Stimulated activated CD4-positive, alpha-beta T cell treated with anti-CD3 and anti-CD28 coated beads, Interleukin-4, amount 100 ng/mL, for 24 hours (primary cell): ENCODE results near the gene FBLN2.

Experiments
- DNase-seq: peaks from one replicate; pipeline ENCODE4 v3.0.0-alpha.2; 2020

FBLN2 gene

DNA sequence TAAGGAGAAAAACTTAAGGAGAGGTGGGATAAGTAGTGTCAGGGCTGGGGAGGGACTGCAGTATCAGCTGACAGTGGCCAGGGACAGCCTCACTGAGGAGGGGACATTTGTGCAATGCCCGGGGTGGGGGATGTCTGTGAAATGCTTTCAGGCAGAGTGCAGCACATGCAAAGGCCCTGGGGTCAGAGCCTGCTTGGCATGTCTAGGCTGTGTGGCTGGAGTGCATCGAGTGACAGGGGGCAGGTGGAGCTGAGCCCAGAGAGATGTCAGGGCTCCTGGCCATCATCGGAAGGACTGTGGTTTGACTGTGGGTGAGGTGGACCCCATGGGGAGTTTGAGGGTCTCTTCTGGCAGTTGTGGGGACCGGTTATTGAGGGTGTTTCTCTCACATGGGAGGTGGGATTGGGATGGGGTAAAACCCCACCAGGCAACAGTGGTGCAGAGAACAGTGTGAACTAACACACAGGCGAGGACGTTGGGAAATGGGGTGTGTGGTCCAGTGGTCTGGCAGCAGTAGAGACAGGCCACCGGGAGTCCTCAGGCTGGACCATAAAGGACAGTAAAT lies 61.2 kb downstream of the FBLN2 start:
- DNase-seq = no peak

DNA sequence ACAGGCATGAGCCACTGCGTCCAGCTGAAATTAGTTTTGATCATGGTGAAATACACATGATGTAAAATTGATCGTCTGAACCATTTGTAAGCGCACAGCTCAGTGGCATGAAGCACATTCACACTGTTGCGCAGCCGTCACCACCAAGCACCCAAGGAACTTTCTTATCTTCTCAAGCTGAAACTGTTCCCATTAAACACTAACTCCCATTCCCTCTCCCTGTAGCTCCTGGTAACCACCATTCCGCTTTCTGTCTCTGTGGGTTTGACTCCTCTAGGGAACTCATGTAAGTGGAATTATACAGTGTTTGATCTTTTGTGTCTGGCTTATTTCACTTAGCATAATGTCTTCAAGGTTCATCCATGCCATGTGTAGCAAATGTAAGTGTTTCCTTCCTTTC lies 62.3 kb downstream of the FBLN2 start:
- no peak for DNase-seq

DNA sequence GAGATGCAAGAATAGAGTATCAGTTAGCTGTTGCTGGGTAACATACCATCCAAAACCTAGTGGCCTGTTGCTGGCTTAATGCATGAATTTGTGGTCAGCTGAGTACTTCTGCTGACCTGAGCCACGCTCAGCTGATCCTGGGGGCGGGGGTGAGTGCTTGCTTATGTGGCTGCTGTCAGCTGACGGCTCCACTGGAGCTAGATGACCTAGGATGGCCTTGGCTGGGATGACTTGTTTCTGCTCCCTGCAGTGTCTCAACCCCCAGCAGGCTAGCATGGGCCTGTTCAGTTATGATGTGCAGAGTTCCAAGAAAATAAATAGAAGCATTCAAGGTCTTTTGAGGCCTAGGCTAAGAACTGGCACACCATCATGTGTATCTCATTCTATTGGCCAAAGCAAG lies 63.9 kb downstream of the FBLN2 start:
- DNase-seq = no peak

DNA sequence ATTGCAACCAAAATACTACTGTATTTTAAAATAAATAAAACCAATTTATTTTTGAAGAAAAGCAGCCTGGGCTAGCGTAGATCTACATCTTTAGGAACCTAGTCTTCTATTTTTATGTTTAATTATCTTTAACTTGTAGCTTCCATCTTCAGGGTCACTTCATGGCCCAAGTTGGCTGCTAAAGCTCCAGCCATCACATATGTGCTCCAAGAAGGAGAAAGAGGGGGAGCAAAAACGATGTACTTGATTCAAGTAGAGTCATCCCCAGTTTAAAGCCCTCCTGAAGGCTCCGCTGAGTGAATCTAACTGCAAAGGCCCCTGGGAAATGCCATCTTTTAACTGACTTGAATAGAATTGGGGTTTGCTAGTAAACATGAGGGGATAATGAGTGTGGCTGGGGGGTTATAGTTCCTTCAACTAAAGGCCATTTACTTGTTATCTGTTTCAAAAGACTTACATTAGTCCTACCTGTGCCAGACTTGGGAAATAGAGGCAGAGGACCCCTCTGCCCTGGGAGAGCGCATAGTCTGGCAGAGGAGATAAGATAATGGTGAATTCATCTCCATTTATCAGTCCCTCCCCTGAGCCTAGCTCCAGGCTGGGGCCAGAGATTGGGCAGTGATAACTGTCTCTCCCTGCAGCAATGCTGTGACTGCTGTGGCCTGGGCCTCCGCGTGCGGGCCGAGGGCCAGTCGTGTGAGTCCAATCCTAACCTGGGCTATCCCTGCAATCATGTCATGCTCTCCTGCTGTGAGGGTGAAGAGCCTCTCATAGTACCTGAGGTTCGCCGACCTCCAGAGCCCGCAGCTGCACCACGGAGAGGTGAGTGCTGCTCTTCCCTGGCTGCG lies 64.6 kb downstream of the FBLN2 start:
- no peak for DNase-seq

DNA sequence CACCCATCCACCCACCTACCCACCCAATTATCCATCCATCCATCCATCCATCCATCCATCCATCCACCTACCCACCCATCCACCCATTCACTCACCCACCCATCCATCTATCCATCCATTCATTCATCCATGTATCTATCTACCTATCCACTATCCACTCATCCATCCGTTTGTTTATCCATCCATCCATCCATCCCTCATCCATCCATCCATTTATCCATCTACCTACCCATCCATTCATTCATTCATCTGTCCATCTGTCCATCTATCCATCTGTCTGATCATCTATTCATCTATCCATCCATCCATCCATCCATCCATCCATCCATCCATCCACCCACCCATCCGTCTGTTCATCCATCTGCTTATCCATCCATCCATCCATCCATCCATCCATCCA lies 65.7 kb downstream of the FBLN2 start:
- DNase-seq = no peak

DNA sequence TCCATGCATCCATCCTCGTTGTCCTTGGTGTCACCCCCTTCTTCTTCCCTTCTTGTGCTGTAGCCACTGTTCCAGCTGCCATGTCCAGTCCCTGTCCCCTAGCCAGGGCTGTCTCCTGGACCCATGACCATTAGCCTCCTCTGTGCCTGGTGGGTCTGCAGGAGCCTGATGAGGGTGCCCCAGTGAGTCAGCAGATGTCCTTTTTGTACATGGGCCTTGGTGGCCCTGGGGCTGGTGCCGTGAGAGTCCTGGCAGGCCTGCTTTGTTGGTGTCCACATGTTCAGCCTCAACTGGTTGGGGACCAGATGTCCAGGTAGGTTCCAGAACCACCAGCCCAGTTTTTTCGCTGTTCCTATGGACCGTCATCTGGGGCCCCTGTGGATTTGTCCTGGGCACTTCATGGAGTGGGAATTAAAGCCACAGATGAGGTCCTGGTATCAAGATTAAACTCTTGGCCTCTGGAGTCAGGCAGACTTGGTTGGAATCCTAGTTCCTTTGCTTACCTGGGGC lies 66.1 kb downstream of the FBLN2 start:
- no peak for DNase-seq

DNA sequence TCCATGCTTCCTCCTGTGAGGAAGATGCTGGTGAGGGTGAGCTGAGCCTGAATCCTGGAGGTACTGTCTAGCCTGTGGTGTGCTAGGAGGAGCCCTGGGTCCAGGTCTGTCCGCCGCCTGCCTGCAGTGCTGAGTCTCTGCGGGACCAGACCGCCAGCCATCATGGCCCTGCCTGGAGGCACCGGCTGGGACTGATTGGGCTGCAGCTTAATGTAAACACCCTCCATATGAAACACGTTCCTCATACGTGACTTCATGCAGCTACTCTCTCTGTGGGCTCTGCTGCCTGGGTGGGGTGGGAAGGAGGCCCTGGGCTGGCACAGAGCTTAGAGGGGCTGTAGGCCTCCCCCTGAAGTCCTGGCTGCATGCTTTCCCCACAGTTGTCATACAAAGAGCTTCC lies 67.4 kb downstream of the FBLN2 start:
- no peak for DNase-seq

DNA sequence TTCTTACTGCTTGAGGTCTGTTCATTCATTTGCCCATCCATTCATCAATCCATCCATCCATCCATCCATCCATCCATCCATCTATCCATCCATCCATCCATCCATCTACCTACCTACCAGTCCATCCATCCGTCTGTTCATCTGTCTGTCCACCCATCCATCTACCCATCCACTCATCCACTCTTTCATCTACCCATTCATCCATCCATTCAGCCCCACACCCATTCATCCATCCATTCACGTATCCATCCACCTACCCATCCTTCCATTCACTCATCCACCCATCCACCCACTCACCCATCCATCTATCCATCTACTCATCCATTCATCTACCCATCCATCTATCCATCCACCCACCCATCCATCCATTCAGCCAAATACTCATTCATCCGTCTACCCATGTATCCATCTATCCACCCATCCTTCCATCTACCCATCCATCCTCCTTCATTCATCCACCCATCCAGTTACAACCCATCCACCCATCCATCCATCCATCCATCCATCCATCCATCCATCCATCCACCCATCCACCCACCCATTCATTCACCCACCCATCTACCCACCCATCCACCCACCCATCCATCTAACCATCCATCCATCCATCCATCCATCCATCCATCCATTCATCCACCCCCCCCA lies 68.3 kb downstream of the FBLN2 start:
- DNase-seq = no peak

DNA sequence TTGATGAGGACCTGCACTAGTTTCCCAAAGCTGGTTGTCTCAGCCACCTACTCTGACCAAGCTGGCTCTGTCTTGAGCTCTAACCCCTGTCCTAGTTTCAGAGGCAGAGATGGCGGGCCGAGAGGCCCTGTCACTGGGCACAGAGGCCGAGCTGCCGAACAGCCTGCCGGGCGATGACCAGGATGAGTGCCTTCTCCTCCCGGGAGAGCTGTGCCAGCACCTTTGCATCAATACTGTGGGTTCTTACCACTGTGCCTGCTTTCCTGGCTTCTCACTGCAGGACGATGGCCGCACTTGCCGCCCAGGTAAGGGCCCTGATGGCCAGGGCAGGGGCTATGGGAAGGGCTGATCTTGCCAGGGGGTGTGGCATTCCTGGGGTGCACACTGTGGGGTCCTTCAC lies 69.1 kb downstream of the FBLN2 start:
- DNase-seq = no peak

DNA sequence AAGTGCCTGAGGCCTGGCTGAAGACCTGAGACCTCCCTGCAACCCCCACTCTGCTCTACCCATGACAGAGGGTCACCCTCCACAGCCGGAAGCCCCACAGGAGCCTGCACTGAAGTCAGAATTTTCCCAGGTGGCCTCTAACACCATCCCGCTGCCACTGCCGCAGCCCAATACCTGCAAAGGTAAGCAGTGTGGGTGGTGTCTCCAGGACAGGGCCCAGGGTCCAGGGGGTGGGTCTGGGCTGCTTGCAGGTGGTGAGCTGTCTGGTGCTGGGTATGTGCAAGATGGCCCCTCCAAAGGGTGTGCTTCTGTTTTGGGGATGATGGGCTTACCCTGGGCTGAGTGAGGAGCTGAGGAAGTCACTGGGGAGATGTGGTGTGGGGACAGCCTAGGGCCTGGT lies 69.9 kb downstream of the FBLN2 start:
- no peak for DNase-seq

DNA sequence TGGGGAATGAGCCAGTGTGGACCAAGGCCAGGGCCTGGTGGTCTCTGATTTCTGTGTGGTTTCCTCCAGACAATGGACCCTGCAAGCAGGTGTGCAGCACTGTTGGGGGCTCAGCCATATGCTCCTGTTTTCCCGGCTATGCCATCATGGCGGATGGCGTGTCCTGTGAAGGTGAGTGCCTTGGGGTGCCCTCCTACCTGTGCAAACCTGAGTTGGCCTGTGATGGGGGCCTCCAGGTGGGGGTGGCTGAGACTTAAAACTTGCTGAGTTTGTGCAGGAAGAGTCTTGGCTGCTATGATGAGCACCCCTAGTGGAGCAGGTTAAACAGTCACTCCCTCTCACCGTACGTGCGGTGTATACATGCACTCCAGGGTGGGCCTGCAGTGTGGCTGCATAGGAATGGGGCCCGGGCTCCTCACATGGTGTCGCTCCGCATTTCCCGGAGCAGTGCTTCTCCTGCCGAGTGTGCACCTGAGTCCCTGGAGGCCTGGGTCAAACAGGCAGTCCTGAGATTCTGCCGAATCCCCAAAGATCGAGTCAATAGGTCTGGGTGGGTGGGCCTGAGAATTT lies 70.8 kb downstream of the FBLN2 start:
- DNase-seq = no peak

DNA sequence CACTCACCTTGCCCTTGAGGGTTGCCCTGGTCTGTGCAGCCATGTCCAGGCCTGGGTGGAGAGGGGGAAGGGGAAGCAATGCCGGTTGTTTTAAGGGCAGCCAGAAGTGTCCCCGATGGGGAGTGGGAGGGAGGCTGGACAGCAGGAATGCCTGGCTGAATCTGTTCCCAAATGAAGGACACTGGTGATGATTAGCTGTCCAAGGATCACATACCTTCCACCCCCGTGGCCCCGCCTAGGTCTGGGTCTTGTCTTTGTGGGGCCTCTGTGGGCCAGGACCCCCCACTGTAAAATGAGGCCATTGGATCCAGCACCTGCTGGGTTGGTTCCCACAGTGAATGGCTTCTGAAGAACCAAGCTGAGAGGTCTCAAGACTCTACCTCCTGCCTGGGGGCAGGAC lies 71.4 kb downstream of the FBLN2 start:
- no peak for DNase-seq

DNA sequence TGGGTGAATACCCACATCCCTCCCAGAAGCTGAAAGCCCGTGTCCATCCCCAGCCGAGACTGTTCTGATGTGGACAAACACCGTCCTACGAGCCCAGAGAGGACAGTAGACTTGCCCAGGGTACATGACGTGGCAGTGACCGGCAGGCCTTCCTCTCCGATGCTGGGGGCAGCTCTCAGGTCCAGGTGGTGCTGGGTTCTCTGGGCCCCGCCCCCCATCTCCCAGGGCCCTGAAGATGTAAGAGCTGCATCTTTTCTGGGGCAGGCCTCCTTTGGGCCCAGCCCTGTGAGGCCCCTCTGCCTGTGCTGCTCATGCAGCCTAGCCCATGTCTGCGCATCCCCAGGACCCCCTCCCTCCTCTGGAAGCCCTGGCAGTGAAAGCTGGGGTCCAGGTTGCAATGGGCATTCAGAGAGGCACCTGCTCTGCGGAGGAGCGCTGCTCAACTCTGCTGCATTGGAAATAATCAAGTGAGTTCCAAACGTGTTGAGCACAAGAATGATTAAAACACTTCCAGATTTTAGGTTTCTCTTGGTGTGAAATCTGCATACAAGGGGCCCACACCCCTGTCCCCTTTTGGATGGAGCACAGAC lies 71.9 kb downstream of the FBLN2 start:
- DNase-seq = no peak

DNA sequence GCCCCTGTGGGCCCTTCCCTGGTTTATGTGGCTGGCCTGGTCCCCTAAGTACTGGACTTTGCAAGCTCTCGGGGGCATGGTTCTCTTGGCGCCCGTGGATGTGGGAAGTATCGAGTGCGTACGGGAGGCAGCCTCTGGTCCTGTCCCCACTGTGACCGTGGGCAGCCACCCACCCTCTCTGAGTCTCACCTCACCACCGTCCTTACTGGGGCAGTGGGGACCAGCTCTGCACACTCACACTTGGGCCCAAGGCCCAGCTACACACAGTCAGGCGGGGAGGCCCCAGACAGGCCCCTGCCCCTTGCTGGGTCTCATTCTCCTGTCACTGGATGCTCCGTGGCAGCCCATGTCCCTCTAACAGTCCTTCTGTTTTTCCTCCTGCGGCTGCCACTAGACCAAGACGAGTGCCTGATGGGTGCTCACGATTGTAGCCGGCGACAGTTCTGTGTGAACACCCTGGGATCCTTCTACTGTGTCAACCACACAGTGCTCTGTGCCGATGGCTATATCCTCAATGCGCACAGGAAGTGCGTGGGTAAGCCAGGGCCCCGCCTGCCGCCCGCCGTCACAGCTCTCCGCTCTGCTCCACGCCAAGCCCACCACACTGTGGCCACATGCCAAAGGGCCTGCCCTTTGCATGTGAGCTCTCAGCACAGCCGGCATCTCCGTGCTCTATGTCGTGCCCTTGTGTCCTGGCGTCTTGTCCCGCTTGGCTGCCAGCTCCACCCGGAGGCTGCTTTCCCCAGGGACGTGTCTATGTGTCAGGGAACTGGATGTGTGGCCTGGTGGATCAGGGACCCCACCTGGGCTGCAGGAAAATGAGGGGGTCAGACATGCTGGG lies 72.7 kb downstream of the FBLN2 start:
- DNase-seq = peak; percentile 6

DNA sequence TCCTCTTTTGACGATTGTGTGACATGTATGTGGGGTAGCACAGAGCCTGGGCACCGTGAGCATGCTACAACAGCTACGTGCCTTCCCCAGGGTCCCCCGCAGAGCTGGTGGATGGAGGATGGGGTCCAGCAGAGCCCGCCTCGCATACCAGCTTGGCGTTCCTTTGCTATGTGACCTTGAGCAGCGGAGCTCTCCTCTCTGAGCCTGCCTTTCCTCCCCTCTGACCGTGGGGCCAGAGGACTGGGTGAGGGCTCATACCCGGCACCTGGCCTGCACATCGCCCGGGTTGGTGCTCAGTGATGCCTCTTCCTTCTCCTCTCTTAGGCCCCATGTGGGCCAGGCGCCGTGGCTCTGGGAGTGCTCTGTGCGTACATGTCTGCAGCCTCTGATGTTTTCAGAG lies 73.4 kb downstream of the FBLN2 start:
- DNase-seq = no peak

DNA sequence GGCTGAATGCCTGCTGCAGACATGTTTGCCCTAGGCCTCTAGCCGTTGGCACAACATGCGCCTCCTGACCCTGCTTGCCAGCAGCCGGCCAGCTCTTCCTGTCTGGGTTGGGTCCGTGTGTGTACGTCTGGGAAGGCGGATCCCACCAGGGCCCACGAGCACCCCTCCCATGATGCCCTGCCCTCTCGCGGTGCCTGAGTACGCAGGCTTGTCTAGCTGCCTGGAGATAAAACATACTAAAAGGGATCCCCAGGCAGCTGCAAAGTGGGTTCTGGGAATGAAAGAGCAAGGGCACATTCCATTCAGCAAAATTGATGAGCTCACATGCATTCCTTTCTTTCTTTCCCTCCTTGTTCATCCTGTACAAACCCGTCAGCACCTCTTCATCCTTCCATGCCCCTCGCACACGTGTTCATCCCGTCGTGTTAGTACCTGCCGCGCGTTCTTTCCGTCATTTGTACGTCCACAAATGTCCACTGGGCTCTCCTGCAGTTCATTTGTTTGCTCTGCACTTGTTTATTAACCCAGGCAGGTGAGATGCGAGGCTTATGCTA lies 74.3 kb downstream of the FBLN2 start:
- DNase-seq = no peak

DNA sequence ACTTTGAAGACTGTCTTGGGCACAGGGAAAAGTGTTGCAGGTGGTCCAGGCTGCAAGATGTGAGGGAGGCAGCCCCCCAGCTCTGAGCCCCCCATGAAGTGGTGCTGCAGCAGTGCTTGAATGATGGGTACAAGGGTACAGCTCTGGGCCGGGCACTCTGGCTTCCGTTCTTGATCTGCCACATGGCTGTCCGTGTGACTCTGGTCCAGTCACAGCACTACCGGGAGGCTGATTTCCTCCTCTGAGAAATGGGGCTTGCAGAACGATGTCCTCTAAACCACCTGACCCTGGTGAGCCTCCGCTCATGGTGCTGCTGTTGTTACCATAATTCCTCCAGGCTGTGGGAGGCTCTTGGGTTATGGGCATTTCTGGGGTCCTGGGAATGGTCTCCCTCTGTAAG lies 75.1 kb downstream of the FBLN2 start:
- DNase-seq = no peak

DNA sequence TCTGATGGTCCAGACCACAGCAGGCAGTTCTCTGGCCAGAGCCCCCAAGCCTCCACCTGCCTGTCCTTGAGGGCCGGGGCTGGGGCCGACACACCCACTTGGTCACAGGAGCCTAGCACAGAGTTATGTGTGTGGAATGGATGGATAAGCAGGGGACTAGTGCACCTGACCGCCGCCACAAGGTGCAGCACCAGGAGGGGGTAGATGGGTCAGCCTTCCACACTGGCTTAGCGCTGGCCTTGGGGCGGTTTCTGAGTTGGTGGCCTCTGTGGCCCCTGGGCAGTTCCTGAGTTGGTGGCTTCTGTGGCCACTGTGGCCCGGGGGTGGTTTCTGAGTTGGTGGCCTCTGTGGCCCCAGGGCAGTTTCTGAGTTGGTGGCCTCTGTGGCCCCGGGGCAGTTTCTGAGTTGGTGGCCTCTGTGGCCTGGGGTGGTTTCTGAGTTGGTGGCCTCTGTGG lies 75.8 kb downstream of the FBLN2 start:
- no peak for DNase-seq

DNA sequence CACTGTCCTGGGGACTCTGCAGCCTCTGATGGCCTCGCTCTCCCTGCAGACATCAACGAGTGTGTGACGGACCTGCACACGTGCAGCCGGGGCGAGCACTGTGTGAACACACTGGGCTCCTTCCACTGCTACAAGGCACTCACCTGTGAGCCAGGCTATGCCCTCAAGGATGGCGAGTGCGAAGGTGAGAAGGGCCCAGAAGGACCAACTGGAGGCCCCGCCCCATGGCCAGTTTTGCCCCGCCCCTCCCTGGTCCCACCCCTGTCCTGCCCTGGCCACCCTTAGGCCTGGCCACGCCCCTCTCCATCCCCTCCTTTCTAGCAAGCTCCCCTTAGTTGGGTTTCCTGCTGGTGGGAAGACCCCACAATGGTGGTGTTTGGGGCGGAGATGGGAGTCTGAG lies 77.5 kb downstream of the FBLN2 start:
- no peak for DNase-seq

DNA sequence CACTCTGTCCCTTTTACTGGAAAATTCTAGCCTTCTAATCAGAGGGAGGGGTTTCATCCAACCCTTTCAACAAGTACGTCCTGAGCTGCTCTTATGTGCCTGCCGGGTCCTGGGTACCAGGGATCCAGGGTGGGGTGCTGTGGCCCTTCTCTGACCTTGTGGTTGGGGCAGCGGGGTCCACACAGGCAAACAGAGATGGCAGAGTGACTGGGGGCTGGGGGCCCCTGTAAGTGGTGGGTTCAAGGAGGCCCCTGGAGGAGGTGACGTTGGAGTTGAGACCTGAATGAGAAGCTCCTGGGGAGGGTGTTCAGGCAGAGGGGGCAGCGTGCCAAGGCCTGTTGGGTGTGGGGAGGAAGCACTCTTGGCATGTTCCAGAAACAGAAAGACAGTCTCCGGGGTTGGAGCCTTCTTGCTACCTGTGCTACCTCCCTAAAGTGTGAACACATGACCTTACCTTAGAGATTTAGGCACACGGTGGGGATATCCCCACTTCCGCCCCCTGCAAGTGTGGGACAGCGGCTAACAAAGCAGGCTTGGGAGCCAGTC lies 78.1 kb downstream of the FBLN2 start:
- DNase-seq = no peak

DNA sequence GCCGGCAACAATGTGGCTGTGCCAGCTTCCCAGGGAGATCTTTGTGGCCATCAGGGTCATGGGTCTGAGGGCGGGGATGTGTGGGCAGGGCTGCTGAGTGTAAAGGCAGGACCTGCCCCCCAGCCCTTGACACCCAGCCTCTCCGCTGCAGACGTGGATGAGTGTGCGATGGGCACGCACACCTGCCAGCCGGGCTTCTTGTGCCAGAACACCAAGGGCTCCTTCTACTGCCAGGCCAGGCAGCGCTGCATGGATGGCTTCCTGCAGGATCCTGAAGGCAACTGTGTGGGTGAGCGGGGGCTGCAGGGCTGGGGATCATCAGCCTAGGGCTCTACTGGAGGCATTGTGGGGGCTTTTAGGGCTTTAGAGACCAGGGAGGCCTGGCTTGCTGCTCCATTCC lies 78.8 kb downstream of the FBLN2 start:
- DNase-seq = no peak

DNA sequence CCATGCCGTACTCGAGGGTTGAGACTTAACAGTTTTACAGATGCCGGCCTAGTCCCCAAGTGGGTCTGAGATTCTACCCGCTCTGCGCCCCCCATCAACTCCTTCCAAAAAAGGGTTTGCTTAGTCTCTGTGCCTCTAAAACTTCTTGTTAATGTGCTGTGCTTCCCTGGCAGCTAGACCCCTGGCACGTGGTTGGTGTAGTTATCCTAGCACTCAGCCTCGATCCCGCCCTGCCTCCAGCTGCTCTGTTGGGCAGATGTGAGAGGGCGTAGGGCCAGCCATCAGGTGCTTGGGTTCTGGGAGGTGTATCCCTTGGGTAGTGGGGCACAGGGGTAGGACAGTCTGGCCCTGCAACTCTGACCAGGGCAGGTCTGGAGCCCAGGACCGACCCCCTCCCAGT lies 79.5 kb downstream of the FBLN2 start:
- no peak for DNase-seq
